ENCODE results near the gene FLT1. TPM values are rescaled to one million over a fixed set of nuclear protein-coding genes. Genes with fewer than 3 reads are reported as not detected.

Gene FLT1
- total RNA-seq, 1 experiment from 2014 or later: 0.25 TPM

DNA sequence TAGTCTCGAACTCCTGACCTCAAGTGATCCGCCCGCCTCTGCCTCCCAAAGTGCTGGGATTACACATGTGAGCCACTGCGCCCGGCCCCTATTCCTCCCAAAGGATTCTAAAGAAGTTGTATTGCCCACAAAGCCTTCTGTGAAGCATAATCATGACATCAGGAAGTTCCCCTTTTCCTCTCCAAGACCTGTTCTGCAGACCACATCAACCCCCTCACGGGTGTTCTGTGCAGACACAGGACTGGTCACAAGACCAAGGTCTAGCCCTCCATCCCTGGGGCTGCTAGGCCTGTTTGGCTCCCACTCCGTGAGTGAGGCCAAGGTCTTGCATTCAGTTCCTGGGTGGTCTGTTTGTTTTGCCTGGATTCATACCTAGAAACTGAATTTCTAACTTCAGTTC is 178.1 kb downstream of the FLT1 start:
- H3K9me2 ChIP-seq (ENCODE audit: insufficient read depth): no peaks in the 10 kb centered on the region
- no peak overlapping the region for H3K4me2 ChIP-seq (ENCODE audit: low read length)
- POLR2A ChIA-PET: no interaction called here
- no peaks in the 10 kb centered on the region for H3K79me2 ChIP-seq (ENCODE audit: insufficient read depth, low read length)
- H3K4me3 ChIP-seq (replicated peaks in 1 of 2; ENCODE audit: low read depth in 1 of 2, low read length in 2 of 2): no peak overlapping the region
- no peaks in the 10 kb centered on the region for H4K20me1 ChIP-seq (ENCODE audit: insufficient read depth)
- ATAC-seq (no peak), DNase-seq (ENCODE audit: low read depth, low spot score) (no peak)
- BruUV-seq (replicated peaks): no TSS peak
- no peaks in the 10 kb centered on the region for H3K9me3 ChIP-seq (ENCODE audit: control insufficient read depth in 1 of 2, insufficient read depth in 1 of 2, low read depth in 1 of 2, low read length in 2 of 2)
- H3K27me3 ChIP-seq (ENCODE audit: insufficient read depth, low read length): no peaks in the 10 kb centered on the region
- intact Hi-C loops (cut with micrococcal nuclease): no loop called here
- RAD21 ChIA-PET (ENCODE audit: low non-redundant PET in 1 of 2, low total read pairs in 2 of 2, uncharacterized antibody in 2 of 2, unreplicated experiment in 2 of 2): no interaction called here
- no peak overlapping the region for H3K27ac ChIP-seq (ENCODE audit: low read depth, low read length)
- CTCF ChIA-PET: no interaction called here
- H3K4me1 ChIP-seq (ENCODE audit: control insufficient read depth in 1 of 2, insufficient read depth in 2 of 2, low read length in 2 of 2): no peaks in the 10 kb centered on the region
- H3K9ac ChIP-seq (ENCODE audit: low read length): no peak overlapping the region
- H3K36me3 ChIP-seq (ENCODE audit: control insufficient read depth in 1 of 2, insufficient read depth in 2 of 2, low read length in 2 of 2): no peaks in the 10 kb centered on the region
- H2AFZ ChIP-seq (ENCODE audit: low read depth, low read length, poor library complexity, severe bottlenecking): no peak overlapping the region
- TF ChIP-seq RAD21 (IDR thresholded peaks at IDR 0.05; ENCODE audit: low read depth): no peak
- no peak for TF ChIP-seq CBX3 (IDR thresholded peaks at IDR 0.05; ENCODE audit: low read depth)
- no peak for TF ChIP-seq SRF (IDR thresholded peaks at IDR 0.05; ENCODE audit: low read depth)
- no peak for TF ChIP-seq POLR2AphosphoS5 (IDR thresholded peaks at IDR 0.05; ENCODE audit: low read depth, low read length)
- TF ChIP-seq CEBPB (IDR thresholded peaks at IDR 0.05; ENCODE audit: low read depth): no peak
- no peak for TF ChIP-seq SIN3A (IDR thresholded peaks at IDR 0.05; ENCODE audit: low read depth)

DNA sequence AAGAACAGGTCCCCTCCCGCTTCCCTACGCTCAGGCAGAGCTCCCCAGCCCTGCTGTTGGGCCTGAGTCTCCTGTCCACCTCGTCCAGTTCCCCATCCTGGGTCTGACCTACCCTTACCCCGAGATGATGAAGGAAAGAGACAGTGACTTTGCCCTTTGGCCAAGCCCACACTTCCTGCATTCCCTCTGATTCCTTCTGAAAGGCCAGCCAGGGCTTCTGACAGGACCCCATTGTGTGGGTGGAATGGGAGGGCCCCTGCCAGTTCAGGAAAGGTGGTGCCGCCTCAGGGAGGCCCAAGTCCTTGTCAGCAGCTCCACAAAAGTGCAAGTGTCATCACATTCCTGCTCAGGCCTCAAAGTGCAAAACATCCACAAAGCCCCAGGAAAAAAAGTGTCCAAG is 178.8 kb downstream of the FLT1 start:
- CTCF ChIA-PET: no interaction called here
- BruUV-seq (replicated peaks): no TSS peak
- POLR2A ChIA-PET: interaction anchor here (0.5 kb wide), 1 partner anchor 480 kb away, joined by 4 read pairs; no protein-coding TSS in a partner anchor
- RAD21 ChIA-PET (ENCODE audit: low non-redundant PET in 1 of 2, low total read pairs in 2 of 2, uncharacterized antibody in 2 of 2, unreplicated experiment in 2 of 2): no interaction called here
- ATAC-seq (no peak), DNase-seq (ENCODE audit: low read depth, low spot score) (no peak)
- TF ChIP-seq YY1 (IDR thresholded peaks at IDR 0.05; ENCODE audit: extremely low read depth, insufficient replicate concordance, low read depth, low read length) (no peak), JUND (IDR thresholded peaks at IDR 0.05) (no peak)
- TF ChIP-seq, protein P1, sequence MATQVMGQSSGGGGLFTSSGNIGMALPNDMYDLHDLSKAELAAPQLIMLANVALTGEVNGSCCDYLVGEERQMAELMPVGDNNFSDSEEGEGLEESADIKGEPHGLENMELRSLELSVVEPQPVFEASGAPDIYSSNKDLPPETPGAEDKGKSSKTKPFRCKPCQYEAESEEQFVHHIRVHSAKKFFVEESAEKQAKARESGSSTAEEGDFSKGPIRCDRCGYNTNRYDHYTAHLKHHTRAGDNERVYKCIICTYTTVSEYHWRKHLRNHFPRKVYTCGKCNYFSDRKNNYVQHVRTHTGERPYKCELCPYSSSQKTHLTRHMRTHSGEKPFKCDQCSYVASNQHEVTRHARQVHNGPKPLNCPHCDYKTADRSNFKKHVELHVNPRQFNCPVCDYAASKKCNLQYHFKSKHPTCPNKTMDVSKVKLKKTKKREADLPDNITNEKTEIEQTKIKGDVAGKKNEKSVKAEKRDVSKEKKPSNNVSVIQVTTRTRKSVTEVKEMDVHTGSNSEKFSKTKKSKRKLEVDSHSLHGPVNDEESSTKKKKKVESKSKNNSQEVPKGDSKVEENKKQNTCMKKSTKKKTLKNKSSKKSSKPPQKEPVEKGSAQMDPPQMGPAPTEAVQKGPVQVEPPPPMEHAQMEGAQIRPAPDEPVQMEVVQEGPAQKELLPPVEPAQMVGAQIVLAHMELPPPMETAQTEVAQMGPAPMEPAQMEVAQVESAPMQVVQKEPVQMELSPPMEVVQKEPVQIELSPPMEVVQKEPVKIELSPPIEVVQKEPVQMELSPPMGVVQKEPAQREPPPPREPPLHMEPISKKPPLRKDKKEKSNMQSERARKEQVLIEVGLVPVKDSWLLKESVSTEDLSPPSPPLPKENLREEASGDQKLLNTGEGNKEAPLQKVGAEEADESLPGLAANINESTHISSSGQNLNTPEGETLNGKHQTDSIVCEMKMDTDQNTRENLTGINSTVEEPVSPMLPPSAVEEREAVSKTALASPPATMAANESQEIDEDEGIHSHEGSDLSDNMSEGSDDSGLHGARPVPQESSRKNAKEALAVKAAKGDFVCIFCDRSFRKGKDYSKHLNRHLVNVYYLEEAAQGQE (IDR thresholded peaks at IDR 0.05; ENCODE audit: low read depth): no peak
- no peak overlapping the region for H3K4me2 ChIP-seq (ENCODE audit: low read length)
- no peak overlapping the region for H3K9ac ChIP-seq (ENCODE audit: low read length)
- H3K4me3 ChIP-seq (replicated peaks in 1 of 2; ENCODE audit: low read depth in 1 of 2, low read length in 2 of 2): no peak overlapping the region
- H3K9me3 ChIP-seq (ENCODE audit: control insufficient read depth in 1 of 2, insufficient read depth in 1 of 2, low read depth in 1 of 2, low read length in 2 of 2): no peaks in the 10 kb centered on the region
- H3K36me3 ChIP-seq (ENCODE audit: control insufficient read depth in 1 of 2, insufficient read depth in 2 of 2, low read length in 2 of 2): no peaks in the 10 kb centered on the region
- no peaks in the 10 kb centered on the region for H4K20me1 ChIP-seq (ENCODE audit: insufficient read depth)
- H3K9me2 ChIP-seq (ENCODE audit: insufficient read depth): no peaks in the 10 kb centered on the region
- no peaks in the 10 kb centered on the region for H3K4me1 ChIP-seq (ENCODE audit: control insufficient read depth in 1 of 2, insufficient read depth in 2 of 2, low read length in 2 of 2)
- no peak overlapping the region for H2AFZ ChIP-seq (ENCODE audit: low read depth, low read length, poor library complexity, severe bottlenecking)
- intact Hi-C loops (cut with micrococcal nuclease): no loop called here
- no peaks in the 10 kb centered on the region for H3K79me2 ChIP-seq (ENCODE audit: insufficient read depth, low read length)
- H3K27me3 ChIP-seq (ENCODE audit: insufficient read depth, low read length): no peaks in the 10 kb centered on the region
- H3K27ac ChIP-seq (ENCODE audit: low read depth, low read length): no peak overlapping the region
